Epidermal melanocyte (primary cell): ENCODE results near the gene CDK18.

Experiments
- DNase-seq: peaks from one replicate; pipeline ENCODE4 v3.0.0; 2011; ENCODE audit warnings: low spot score; ENCODE audit not compliant: insufficient read length

The CDK18 gene

GRCh38 chr1:205502111-205502810 lies 2.2 kb upstream of the CDK18 start:
- DNase-seq, result no peak

- no peak for DNase-seq
These were observed 1.5 kb upstream of the CDK18 start for GRCh38 chr1:205502992-205503391.

GRCh38 chr1:205505076-205505729 lies 734 bp downstream of the CDK18 start:
- no peak for DNase-seq

GRCh38 chr1:205505791-205506190 lies 1.3 kb downstream of the CDK18 start:
- no peak for DNase-seq

GRCh38 chr1:205506409-205507200 lies 2.1 kb downstream of the CDK18 start:
- DNase-seq, result no peak

GRCh38 chr1:205508227-205508714 lies 3.8 kb downstream of the CDK18 start:
- DNase-seq, result no peak

- DNase-seq, result no peak
These were observed 6.0 kb downstream of the CDK18 start for GRCh38 chr1:205510308-205510950.

- DNase-seq, result no peak
These were observed 6.5 kb downstream of the CDK18 start for GRCh38 chr1:205510951-205511330.

GRCh38 chr1:205512059-205513045 lies 7.9 kb downstream of the CDK18 start:
- no peak for DNase-seq

- no peak for DNase-seq
These were observed 9.3 kb downstream of the CDK18 start for GRCh38 chr1:205513774-205514173.

GRCh38 chr1:205514211-205515142 lies 10.0 kb downstream of the CDK18 start:
- no peak for DNase-seq

- DNase-seq, result no peak
These were observed 11.3 kb downstream of the CDK18 start for GRCh38 chr1:205515781-205516253.

- no peak for DNase-seq
These were observed 11.9 kb downstream of the CDK18 start for GRCh38 chr1:205516362-205516761.

GRCh38 chr1:205517288-205517687 lies 12.8 kb downstream of the CDK18 start:
- DNase-seq, result no peak

- DNase-seq, result no peak
These were observed 13.3 kb downstream of the CDK18 start for GRCh38 chr1:205517763-205518162.

- no peak for DNase-seq
These were observed 14.4 kb downstream of the CDK18 start for GRCh38 chr1:205518661-205519540.

- no peak for DNase-seq
These were observed 15.2 kb downstream of the CDK18 start for GRCh38 chr1:205519541-205520131.

GRCh38 chr1:205520709-205521108 lies 16.2 kb downstream of the CDK18 start:
- DNase-seq, result no peak
